Prostate gland (tissue), 2 donors: Measurements from ENCODE around the gene EPB41L2.

ENCODE experiments used
- POLR2A ChIP-seq: fragments of 450-650 bp; IDR thresholded peaks from one replicate; pipeline ENCODE4 v1.6.1; 2016; ENCODE audit warnings: antibody characterized with exemption, mild to moderate bottlenecking
- POLR2AphosphoS5 ChIP-seq: sonication (generic); formaldehyde crosslinking; IDR thresholded peaks from one replicate; pipeline ENCODE4 v1.6.1; 2017; ENCODE audit warnings: antibody characterized with exemption
- TF ChIP-seq, protein P1 (sequence below), 4 experiments: fragments of 200-600 bp in 2 of 4; fragments of 450-650 bp in 2 of 4; sonication (generic) in 2 of 4; IDR thresholded peaks; 1 replicate in 3 of 4; 2 replicates in 1 of 4; pipeline ENCODE4 v1.5.1; 2016 to 2019; ENCODE audit warnings: antibody characterized with exemption in 4 of 4, mild to moderate bottlenecking in 2 of 4, moderate library complexity in 2 of 4

- no peak for TF ChIP-seq POLR2A
- TF ChIP-seq, protein P1, sequence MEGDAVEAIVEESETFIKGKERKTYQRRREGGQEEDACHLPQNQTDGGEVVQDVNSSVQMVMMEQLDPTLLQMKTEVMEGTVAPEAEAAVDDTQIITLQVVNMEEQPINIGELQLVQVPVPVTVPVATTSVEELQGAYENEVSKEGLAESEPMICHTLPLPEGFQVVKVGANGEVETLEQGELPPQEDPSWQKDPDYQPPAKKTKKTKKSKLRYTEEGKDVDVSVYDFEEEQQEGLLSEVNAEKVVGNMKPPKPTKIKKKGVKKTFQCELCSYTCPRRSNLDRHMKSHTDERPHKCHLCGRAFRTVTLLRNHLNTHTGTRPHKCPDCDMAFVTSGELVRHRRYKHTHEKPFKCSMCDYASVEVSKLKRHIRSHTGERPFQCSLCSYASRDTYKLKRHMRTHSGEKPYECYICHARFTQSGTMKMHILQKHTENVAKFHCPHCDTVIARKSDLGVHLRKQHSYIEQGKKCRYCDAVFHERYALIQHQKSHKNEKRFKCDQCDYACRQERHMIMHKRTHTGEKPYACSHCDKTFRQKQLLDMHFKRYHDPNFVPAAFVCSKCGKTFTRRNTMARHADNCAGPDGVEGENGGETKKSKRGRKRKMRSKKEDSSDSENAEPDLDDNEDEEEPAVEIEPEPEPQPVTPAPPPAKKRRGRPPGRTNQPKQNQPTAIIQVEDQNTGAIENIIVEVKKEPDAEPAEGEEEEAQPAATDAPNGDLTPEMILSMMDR (IDR thresholded peaks at IDR 0.05) = no peak
- no peak for TF ChIP-seq POLR2AphosphoS5
Measured at GRCh38 chr6:131037194-131037897, 25.7 kb downstream of the EPB41L2 start.
